ENCODE measurements around the gene SCGN. TPM values are rescaled to one million over a fixed set of nuclear protein-coding genes. Genes with fewer than 3 reads are reported as not detected.
A peak's percentile ranks its signal among the peaks of the same experiment; 100 is the strongest.

The SCGN gene
- total RNA-seq, 1 donor: not detected

DNA sequence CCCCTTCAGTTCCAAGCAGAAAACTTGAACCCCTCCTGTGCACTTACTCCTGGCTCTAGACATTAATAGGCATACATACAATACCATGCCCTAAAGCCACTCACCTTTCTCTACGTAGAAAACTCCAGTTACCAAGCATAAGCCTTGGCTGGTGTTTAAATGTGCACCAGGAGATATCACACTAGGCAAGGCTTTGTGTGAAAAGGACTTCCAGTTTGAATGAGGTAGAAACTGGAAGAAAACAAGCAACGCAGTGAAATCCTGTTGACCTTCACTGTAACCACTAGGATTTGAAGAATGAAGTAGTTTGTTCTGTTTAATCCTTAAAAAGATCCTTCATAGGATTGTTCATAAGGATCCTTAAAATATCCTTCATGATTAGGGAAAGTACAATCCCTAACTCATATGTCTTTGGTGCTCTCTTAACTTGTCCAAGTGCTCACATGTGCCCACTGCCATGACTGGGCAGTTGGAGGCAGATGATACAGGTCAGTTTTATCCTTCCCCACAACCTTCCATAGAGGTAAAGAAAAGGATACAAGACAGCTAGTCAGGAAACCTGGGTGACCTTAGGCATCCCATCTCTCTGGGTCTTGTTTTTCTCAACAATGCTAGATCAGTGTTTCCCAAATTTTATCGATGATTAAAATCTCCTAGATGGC, 9.2 kb upstream of the SCGN start:
- TF ChIP-seq, protein P1, sequence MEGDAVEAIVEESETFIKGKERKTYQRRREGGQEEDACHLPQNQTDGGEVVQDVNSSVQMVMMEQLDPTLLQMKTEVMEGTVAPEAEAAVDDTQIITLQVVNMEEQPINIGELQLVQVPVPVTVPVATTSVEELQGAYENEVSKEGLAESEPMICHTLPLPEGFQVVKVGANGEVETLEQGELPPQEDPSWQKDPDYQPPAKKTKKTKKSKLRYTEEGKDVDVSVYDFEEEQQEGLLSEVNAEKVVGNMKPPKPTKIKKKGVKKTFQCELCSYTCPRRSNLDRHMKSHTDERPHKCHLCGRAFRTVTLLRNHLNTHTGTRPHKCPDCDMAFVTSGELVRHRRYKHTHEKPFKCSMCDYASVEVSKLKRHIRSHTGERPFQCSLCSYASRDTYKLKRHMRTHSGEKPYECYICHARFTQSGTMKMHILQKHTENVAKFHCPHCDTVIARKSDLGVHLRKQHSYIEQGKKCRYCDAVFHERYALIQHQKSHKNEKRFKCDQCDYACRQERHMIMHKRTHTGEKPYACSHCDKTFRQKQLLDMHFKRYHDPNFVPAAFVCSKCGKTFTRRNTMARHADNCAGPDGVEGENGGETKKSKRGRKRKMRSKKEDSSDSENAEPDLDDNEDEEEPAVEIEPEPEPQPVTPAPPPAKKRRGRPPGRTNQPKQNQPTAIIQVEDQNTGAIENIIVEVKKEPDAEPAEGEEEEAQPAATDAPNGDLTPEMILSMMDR (IDR thresholded peaks at IDR 0.05; ENCODE audit: insufficient read depth, low read length): no peak
- no peak for DNase-seq (ENCODE audit: low read depth)
- no peak overlapping the region for H3K4me3 ChIP-seq (ENCODE audit: low read depth, low read length)

DNA sequence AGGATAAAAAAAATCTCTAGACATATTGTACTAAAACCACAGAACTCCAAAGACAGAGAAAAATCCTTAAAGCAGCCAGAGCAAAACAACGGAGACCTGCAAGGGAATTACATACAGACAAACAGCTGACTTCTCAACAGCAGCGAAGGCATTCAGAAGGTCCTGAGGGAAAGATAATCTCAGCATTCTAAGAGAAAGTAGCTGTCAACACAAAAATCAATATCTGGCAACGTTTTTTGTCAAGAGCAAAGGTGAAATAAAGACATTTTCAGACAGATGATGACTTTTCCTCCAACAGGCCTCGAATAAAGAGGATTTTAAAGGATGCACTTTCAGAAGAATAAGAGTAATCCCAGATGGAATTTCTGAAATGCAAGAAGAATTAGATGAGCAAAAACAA, 6.1 kb upstream of the SCGN start:
- no peak for DNase-seq (ENCODE audit: low read depth)
- TF ChIP-seq, protein P1 (IDR thresholded peaks at IDR 0.05; ENCODE audit: insufficient read depth, low read length): no peak
- no peak overlapping the region for H3K4me3 ChIP-seq (ENCODE audit: low read depth, low read length)

DNA sequence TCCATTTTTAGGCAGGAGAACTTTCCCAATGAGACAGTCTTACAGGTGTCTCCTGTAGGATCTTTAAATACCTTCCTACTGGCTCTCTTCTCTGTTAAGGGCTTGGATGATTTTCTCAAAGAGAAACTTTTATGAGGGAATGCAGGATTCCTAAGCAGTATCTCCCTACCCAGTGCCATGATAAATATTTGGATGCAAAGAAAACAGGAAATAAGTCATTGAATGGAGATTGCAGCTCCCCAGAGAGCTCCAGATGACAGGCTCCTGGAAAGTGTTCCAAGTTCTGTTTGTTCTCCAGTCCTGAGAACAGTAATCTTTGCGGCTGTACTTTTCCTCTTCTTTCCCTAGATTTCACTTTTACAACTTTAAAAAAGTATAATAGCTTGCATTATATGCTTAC, 2.4 kb upstream of the SCGN start:
- H3K4me3 ChIP-seq (ENCODE audit: low read depth, low read length): no peak overlapping the region
- TF ChIP-seq, protein P1 (IDR thresholded peaks at IDR 0.05; ENCODE audit: insufficient read depth, low read length): no peak
- DNase-seq (ENCODE audit: low read depth): peak; percentile 10

DNA sequence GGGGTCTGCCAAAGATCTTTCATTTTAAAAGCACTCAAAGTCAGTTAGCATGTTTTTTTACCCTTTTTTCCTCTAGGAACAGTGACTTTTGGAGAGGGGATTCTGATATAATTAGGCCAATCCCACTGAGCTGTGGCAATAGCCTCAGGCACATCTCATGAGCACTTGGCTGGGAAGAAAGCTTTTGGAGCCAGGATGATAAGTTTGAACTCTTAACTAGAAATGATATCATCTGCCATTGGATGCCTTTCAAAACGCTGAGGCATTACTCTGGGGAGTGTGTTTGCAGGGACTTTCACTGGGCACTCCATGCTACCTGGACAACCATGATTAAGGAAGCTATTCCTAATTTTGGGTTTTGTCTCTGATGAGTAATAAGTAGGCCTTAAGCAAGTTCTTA, 3.7 kb downstream of the SCGN start:
- H3K4me3 ChIP-seq (ENCODE audit: low read depth, low read length): no peak overlapping the region
- no peak for DNase-seq (ENCODE audit: low read depth)
- TF ChIP-seq, protein P1 (IDR thresholded peaks at IDR 0.05; ENCODE audit: insufficient read depth, low read length): no peak

DNA sequence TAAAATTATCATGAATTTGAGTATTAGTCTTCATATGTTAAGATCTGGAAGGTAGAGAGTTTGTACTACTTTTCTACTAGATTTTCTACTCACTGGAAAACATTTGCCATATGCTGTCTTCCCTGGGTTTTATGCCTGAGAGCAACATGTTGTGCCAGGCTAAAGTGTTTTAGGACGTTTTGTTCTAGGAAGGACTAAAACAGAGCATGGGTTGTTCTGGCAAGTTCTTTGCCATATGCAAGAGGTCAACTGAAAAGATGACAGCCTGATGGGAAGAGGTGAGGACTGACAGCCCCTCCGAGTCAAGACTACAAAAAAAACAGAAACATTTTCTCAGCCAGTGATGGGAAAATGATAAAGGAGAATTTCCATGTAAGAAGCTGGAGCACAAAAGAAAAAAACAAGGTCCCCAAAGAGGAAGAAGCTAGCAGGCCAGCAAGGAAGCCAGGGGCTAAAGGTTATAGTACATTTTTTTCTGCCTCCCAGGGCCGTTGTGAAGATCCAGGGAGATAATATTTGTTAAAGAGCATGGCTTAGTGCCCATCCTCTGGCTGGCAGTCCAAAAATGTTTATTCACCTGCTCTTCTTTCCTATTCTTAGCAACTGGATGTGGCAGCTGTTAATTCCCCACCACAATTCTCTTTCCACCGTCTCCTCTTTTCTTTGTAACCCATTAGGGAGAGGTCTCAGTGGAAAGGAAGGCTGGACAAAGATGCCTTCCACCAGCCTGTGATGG, 7.8 kb downstream of the SCGN start:
- TF ChIP-seq, protein P1 (IDR thresholded peaks at IDR 0.05; ENCODE audit: insufficient read depth, low read length): no peak
- no peak for DNase-seq (ENCODE audit: low read depth)
- H3K4me3 ChIP-seq (ENCODE audit: low read depth, low read length): no peak overlapping the region

DNA sequence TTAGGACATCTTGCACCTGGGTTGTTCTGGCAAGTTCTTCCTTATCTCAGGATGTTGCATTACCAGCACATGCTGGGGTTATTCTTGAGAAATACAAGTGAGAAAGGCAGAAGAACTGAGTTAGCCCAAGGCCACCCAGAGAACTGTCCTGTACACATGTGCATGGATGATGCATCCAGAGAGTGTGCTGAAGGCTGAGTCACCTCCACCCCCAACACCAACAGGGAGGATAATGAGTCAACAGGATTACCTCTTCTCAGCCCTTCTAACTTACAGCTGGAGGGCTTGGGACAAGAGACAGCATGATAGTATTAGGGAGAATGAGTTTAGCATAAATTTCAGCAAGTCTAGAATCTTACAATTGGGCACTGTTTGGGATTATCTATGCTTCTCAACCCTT, 8.5 kb downstream of the SCGN start:
- DNase-seq (ENCODE audit: low read depth): no peak
- no peak overlapping the region for H3K4me3 ChIP-seq (ENCODE audit: low read depth, low read length)
- TF ChIP-seq, protein P1 (IDR thresholded peaks at IDR 0.05; ENCODE audit: insufficient read depth, low read length): no peak
